Measurements from ENCODE around the gene PHACTR1.

DNA sequence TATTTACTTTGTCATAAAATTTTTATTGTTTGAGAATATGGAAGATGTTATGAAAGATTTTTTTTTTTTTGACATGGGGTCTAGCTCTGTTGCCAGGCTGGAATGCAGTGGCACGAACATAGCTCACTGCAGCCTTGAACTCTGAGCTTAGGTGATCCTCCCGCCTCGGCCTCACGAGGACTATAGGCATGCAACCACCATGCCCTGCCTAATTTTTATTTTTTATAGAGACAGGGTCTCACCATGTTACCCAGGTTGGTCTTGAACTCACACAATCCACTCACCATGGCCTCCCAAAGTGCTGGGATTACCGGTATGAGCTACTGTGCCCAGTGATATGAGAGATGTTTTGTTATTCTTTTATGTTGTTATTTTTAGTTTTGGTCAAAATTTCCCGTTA, 316.0 kb downstream of the PHACTR1 start:
- TF ChIP-seq EP300 (IDR thresholded peaks at IDR 0.05; ENCODE audit: low read depth), result no peak
- no peak for TF ChIP-seq POLR2A (IDR thresholded peaks at IDR 0.05)
